H1 (cell line): ENCODE data around the gene PXDN. TPM values are rescaled to one million over a fixed set of nuclear protein-coding genes. Genes with fewer than 3 reads are reported as not detected.

ENCODE experiments used
- KDM5A ChIP-seq: fragments of 200-600 bp; IDR thresholded peaks from 2 replicates; pipeline ENCODE4 v1.7.1; 2012; ENCODE audit warnings: mild to moderate bottlenecking, low read length, inconsistent platforms, mixed read lengths
- RFX5 ChIP-seq: IDR thresholded peaks from 2 replicates; pipeline ENCODE4 v1.6.1; 2011; ENCODE audit warnings: low read depth, low read length, improper control_type of control experiment, borderline replicate concordance
- TAF7 ChIP-seq: optimal IDR thresholded peaks from 2 replicates; pipeline ENCODE3; 2011; ENCODE audit warnings: low read depth, mild to moderate bottlenecking, inconsistent platforms, low read length, moderate library complexity, borderline replicate concordance
- TCF12 ChIP-seq: IDR thresholded peaks from 2 replicates; pipeline ENCODE4 v1.6.1; 2011; ENCODE audit warnings: low read depth, mild to moderate bottlenecking, low read length
- TEAD4 ChIP-seq: IDR thresholded peaks from 2 replicates; pipeline ENCODE4 v1.6.1; 2012; ENCODE audit warnings: low read depth, low read length, inconsistent platforms, mixed read lengths
- ZNF274 ChIP-seq: IDR thresholded peaks from 2 replicates; pipeline ENCODE4 v1.7.0; 2012; ENCODE audit warnings: low read length, borderline replicate concordance; ENCODE audit errors: extremely low read depth
- polyA plus RNA-seq, 7 experiments: library from polyadenylated mRNA; depleted of rRNA in 3 of 7; stranded (reverse) in 5 of 7; unstranded in 2 of 7; fragments of >200 nt in 5 of 7; fragments of 200-250 nt in 2 of 7; gene quantifications; 1 replicate in 5 of 7; 2 replicates in 1 of 7; 4 replicates in 1 of 7; pipeline versions ENCODE4 v1.2.1 to v1.2.3, GENCODE V29; 2011 to 2013; ENCODE audit warnings: missing spikeins in 2 of 7, mixed read lengths in 2 of 7
- total RNA-seq: library from RNA; stranded (reverse); fragmentation: NEBNext Ultra II Directional; extraction: Animal tissue kit (Norgen Biotek cat#: 25700); gene quantifications from 2 replicates; pipeline ENCODE4 v1.2.1, GENCODE V29; 2021

Gene PXDN
- total and polyA plus RNA-seq, 2 of the 8 experiments (the other 6 are each of a cell fraction or from before 2014, with no cell fraction given) = 104 to 141 TPM

- no peak for TF ChIP-seq RFX5
- 0 out of 2 replicates have a peak, but pooled peaks have one; percentile 35 for TF ChIP-seq TCF12
- no peak for TF ChIP-seq ZNF274
- no peak for TF ChIP-seq TAF7
- no peak for TF ChIP-seq TEAD4
- no peak for TF ChIP-seq KDM5A
These were observed 6.8 kb upstream of the PXDN start (continued) for GRCh38 chr2:1750933-1751766.
